Psoas muscle (tissue), 8 donors: ENCODE measurements around the gene CILP2. TPM values are rescaled to one million over a fixed set of nuclear protein-coding genes. Genes with fewer than 3 reads are reported as not detected.

ENCODE experiments used
- ATAC-seq, 4 donors: fragments of 200-7000 bp; cut with Tn5 transposase; one replicate each; pipeline ENCODE4 v1.9.1; 2020; ENCODE audit warnings: moderate library complexity in 3 of 4, mild to moderate bottlenecking in 2 of 4
- DNase-seq, 2 donors: peaks; one replicate each; pipeline ENCODE4 v3.0.0-alpha.2; 2020
- H3K27ac ChIP-seq: fragments of 200-600 bp; one replicate; pipeline ENCODE4 v1.8.0; 2022
- H3K27me3 ChIP-seq, 3 donors: fragments of 200-600 bp in 1 of 3; one replicate each; pipeline versions ENCODE4 v1.6.1 to v1.8.0; 2013 to 2022; ENCODE audit warnings: low read length in 2 of 3, mild to moderate bottlenecking in 2 of 3, moderate library complexity in 1 of 3; ENCODE audit not compliant: insufficient read depth in 3 of 3
- H3K36me3 ChIP-seq, 2 donors: fragments of 200-600 bp in 1 of 2; one replicate each; pipeline versions ENCODE4 v1.6.1 to v1.8.0; 2013 to 2022; ENCODE audit warnings: low read depth in 1 of 2, mild to moderate bottlenecking in 1 of 2, moderate library complexity in 1 of 2; ENCODE audit not compliant: insufficient read depth in 1 of 2
- H3K4me1 ChIP-seq: fragments of 200-600 bp; one replicate; pipeline ENCODE4 v1.8.0; 2022
- H3K4me3 ChIP-seq: fragments of 200-600 bp; one replicate; pipeline ENCODE4 v1.8.0; 2022; ENCODE audit warnings: mild to moderate bottlenecking
- H3K9me3 ChIP-seq: fragments of 200-600 bp; one replicate; pipeline ENCODE4 v1.8.0; 2022
- WGBS, 3 donors: extraction: QIAGEN DNeasy Blood & Tissue Kit; methylation state at CpG; one replicate each; pipeline versions ENCODE4 v1.1.6 to v1.1.7; 2013; 5-methylcytosine and 5-hydroxymethylcytosine counted together
- intact Hi-C, 2 donors: fragments of 100-400 bp; cut with DNase I; formaldehyde crosslinking; loops; one replicate each; pipeline versions ENCODE4 v1.11.0 to v1.14.2; 2022
- polyA plus RNA-seq, 3 donors: library from polyadenylated mRNA; stranded (reverse); fragments of 200-250 nt; gene quantifications; one replicate each; pipeline ENCODE4 v1.2.3, GENCODE V29; 2013
- total RNA-seq, 4 donors: library from RNA; stranded (reverse); fragmentation: NEBNext Ultra II Directional in 2 of 4; extraction: Animal tissue kit (Norgen Biotek cat#: 25700) in 2 of 4; gene quantifications; one replicate each; pipeline versions ENCODE4 v1.2.1 to v1.2.4, GENCODE V29; 2021 to 2023
- TF ChIP-seq, protein P1 (sequence below): fragments of 200-600 bp; IDR thresholded peaks from one replicate; pipeline ENCODE4 v1.8.0; 2022; ENCODE audit warnings: antibody characterized with exemption
- donor health status: healthy with polysubstance abuse.
- donor health status: DM: no; HTN: no; CAD: no; lungs with moderate emphysema.
- donor health status: Bipolar disorder and iron deficiency.
- donor health status: healthy.
- donor health status: DM: yes; HTN: yes; CAD: no.
- donor health status: DM: no; HTN: no; CAD: no.
- donor health status: DM: no; HTN: no; CAD: no.
- donor health status: DM: yes; HTN: yes; CAD: no.

CILP2 gene
- total and polyA plus RNA-seq, 7 donors: 0.03 TPM; not detected in 6

- TF ChIP-seq, protein P1, sequence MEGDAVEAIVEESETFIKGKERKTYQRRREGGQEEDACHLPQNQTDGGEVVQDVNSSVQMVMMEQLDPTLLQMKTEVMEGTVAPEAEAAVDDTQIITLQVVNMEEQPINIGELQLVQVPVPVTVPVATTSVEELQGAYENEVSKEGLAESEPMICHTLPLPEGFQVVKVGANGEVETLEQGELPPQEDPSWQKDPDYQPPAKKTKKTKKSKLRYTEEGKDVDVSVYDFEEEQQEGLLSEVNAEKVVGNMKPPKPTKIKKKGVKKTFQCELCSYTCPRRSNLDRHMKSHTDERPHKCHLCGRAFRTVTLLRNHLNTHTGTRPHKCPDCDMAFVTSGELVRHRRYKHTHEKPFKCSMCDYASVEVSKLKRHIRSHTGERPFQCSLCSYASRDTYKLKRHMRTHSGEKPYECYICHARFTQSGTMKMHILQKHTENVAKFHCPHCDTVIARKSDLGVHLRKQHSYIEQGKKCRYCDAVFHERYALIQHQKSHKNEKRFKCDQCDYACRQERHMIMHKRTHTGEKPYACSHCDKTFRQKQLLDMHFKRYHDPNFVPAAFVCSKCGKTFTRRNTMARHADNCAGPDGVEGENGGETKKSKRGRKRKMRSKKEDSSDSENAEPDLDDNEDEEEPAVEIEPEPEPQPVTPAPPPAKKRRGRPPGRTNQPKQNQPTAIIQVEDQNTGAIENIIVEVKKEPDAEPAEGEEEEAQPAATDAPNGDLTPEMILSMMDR: no peak
- Histone ChIP-seq H3K9me3 (no peaks in the 10 kb centered on the region), H3K4me3 (no peak overlapping the region), H3K27me3 (no peaks in the 10 kb centered on the region), H3K4me1 (no peaks in the 10 kb centered on the region), H3K27ac (no peak overlapping the region), H3K36me3 (no peaks in the 10 kb centered on the region)
- WGBS, 3 donors: 88 to 92% (median 91%) methylated on average over 4 of the region's 4 CpGs
- DNase-seq (no peak), ATAC-seq (no peak)
- intact Hi-C loops: no loop called here
Measured at GRCh38 chr19:19594381-19594780, 56.3 kb downstream of the CILP2 start.

- DNase-seq (no peak), ATAC-seq (peak in 2 of 4 donors; percentile 46 to 50)
- no peaks in the 10 kb centered on the region for H3K4me1 ChIP-seq
- intact Hi-C loops: no loop called here
- TF ChIP-seq, protein P1: no peak
- WGBS, 3 donors: 46 to 50% (median 49%) methylated on average over 8 of the region's 8 CpGs
- H3K9me3 ChIP-seq: no peaks in the 10 kb centered on the region
- no peaks in the 10 kb centered on the region for H3K27me3 ChIP-seq
- no peak overlapping the region for H3K4me3 ChIP-seq
- no peak overlapping the region for H3K27ac ChIP-seq
- H3K36me3 ChIP-seq: no peaks in the 10 kb centered on the region
Measured at GRCh38 chr19:19595171-19595701, 57.2 kb downstream of the CILP2 start.

Other genes with a start within 250 kb of the CILP2 start
- 10 to 100 TPM; 25.8 to 35.8 (median 29.0) TPM for gene SUGP1, start 217.8 kb upstream of the CILP2 start, total RNA-seq
- gene SUGP1, start 217.8 kb upstream of the CILP2 start, polyA plus RNA-seq: 10 to 100 TPM; 20.6 to 26.3 (median 24.6) TPM
- 10 to 100 TPM; 26.2 to 55.1 (median 40.1) TPM for gene MAU2, start 217.4 kb upstream of the CILP2 start, total RNA-seq
- gene MAU2, start 217.4 kb upstream of the CILP2 start, polyA plus RNA-seq: 10 to 100 TPM; 12.3 to 20.3 (median 18.4) TPM
- gene GATAD2A, start 132.6 kb upstream of the CILP2 start, total RNA-seq: 10 to 100 TPM; 25.3 to 65.9 (median 55.6) TPM
- 10 to 100 TPM; 18.5 to 43.4 (median 32.5) TPM for gene GATAD2A, start 132.6 kb upstream of the CILP2 start, polyA plus RNA-seq
- gene TSSK6, start 22.7 kb upstream of the CILP2 start, total RNA-seq: 1 to 10 TPM in 1 of 4 donors, under 1 TPM in 2, not detected in 1; 0.50 to 1.9 (median 0.62) TPM
- 1 to 10 TPM in 2 of 3 donors, under 1 TPM in 1; 0.37 to 3.2 (median 1.4) TPM for gene TSSK6, start 22.7 kb upstream of the CILP2 start, polyA plus RNA-seq
- gene NDUFA13, start 22.0 kb upstream of the CILP2 start, total RNA-seq: 100 to 1,000 TPM; 438 to 648 (median 574) TPM
- 100 to 1,000 TPM; 274 to 597 (median 487) TPM for gene NDUFA13, start 22.0 kb upstream of the CILP2 start, polyA plus RNA-seq
- 1 to 10 TPM; 1.1 to 2.4 (median 1.3) TPM for gene YJEFN3, start 9.4 kb upstream of the CILP2 start, total RNA-seq
- gene YJEFN3, start 9.4 kb upstream of the CILP2 start, polyA plus RNA-seq: 1 to 10 TPM in 2 of 3 donors, under 1 TPM in 1; 1.00 to 2.9 (median 1.4) TPM
- under 1 TPM in 1 of 4 donors, not detected in 3; 0.17 TPM for gene PBX4, start 80.4 kb downstream of the CILP2 start, total RNA-seq
- under 1 TPM in 2 of 3 donors, not detected in 1; 0.06 to 0.08 TPM for gene PBX4, start 80.4 kb downstream of the CILP2 start, polyA plus RNA-seq
- gene LPAR2, start 90.0 kb downstream of the CILP2 start, total RNA-seq: 1 to 10 TPM in 1 of 4 donors, under 1 TPM in 3; 0.42 to 1.5 (median 0.55) TPM
- gene LPAR2, start 90.0 kb downstream of the CILP2 start, polyA plus RNA-seq: under 1 TPM; 0.08 to 0.38 (median 0.27) TPM
- gene GMIP, start 105.4 kb downstream of the CILP2 start, total RNA-seq: 1 to 10 TPM; 1.4 to 2.3 (median 1.8) TPM
- 1 to 10 TPM in 1 of 3 donors, under 1 TPM in 2; 0.51 to 1.1 (median 0.83) TPM for gene GMIP, start 105.4 kb downstream of the CILP2 start, polyA plus RNA-seq
- gene ATP13A1, start 125.4 kb downstream of the CILP2 start, total RNA-seq: 10 to 100 TPM; 17.5 to 27.5 (median 21.4) TPM
- 10 to 100 TPM; 15.4 to 23.8 (median 20.6) TPM for gene ATP13A1, start 125.4 kb downstream of the CILP2 start, polyA plus RNA-seq
- gene ZNF101, start 130.6 kb downstream of the CILP2 start, total RNA-seq: 1 to 10 TPM; 1.5 to 3.1 (median 1.9) TPM
- gene ZNF101, start 130.6 kb downstream of the CILP2 start, polyA plus RNA-seq: 1 to 10 TPM; 2.1 to 3.8 (median 2.5) TPM
- gene ZNF14, start 194.8 kb downstream of the CILP2 start, total RNA-seq: 1 to 10 TPM; 1.5 to 3.4 (median 2.1) TPM
- 1 to 10 TPM; 1.0 to 2.1 (median 1.7) TPM for gene ZNF14, start 194.8 kb downstream of the CILP2 start, polyA plus RNA-seq